GM23248 (cell line): ENCODE data around the gene USP48. TPM values are rescaled to one million over a fixed set of nuclear protein-coding genes. Genes with fewer than 3 reads are reported as not detected.

Experiments used
- DNase-seq: peaks from one replicate; pipeline ENCODE4 v3.0.0-alpha.2; 2015
- H2AFZ ChIP-seq: fragments of 200-600 bp; sonication (generic); 2 replicates; pipeline ENCODE4 v1.6.1; 2016; ENCODE audit warnings: antibody characterized with exemption
- H3F3A ChIP-seq: fragments of 200-600 bp; sonication (generic); 2 replicates; pipeline ENCODE4 v1.6.1; 2016; ENCODE audit warnings: mild to moderate bottlenecking, antibody characterized with exemption, mixed run types; ENCODE audit not compliant: insufficient read depth
- H3K27ac ChIP-seq: fragments of 200-600 bp; sonication (generic); 2 replicates; pipeline ENCODE4 v1.5.1; 2016; ENCODE audit warnings: mild to moderate bottlenecking
- H3K27me3 ChIP-seq: fragments of 200-600 bp; sonication (generic); replicated peaks from 2 replicates; pipeline ENCODE4 v1.6.1; 2016; ENCODE audit warnings: mild to moderate bottlenecking; ENCODE audit not compliant: insufficient read depth
- H3K36me3 ChIP-seq: fragments of 200-600 bp; sonication (generic); 2 replicates; pipeline ENCODE4 v1.6.1; 2016; ENCODE audit warnings: low read depth, mild to moderate bottlenecking
- H3K4me1 ChIP-seq: fragments of 200-600 bp; sonication (generic); 2 replicates; pipeline ENCODE4 v1.6.1; 2016; ENCODE audit warnings: mild to moderate bottlenecking; ENCODE audit not compliant: insufficient read depth
- H3K4me2 ChIP-seq: fragments of 200-600 bp; sonication (generic); one replicate; pipeline ENCODE4 v1.6.1; 2016; ENCODE audit warnings: mild to moderate bottlenecking; ENCODE audit not compliant: unreplicated experiment
- H3K4me3 ChIP-seq: fragments of 200-600 bp; sonication (generic); 2 replicates; pipeline ENCODE4 v1.5.1; 2016; ENCODE audit warnings: mild to moderate bottlenecking
- H3K79me2 ChIP-seq: fragments of 200-600 bp; sonication (generic); 2 replicates; pipeline ENCODE4 v1.6.1; 2016; ENCODE audit warnings: mild to moderate bottlenecking; ENCODE audit not compliant: insufficient read depth
- H3K9ac ChIP-seq: fragments of 200-600 bp; sonication (generic); 2 replicates; pipeline ENCODE4 v1.6.1; 2016; ENCODE audit warnings: mild to moderate bottlenecking
- H3K9me2 ChIP-seq: fragments of 200-600 bp; sonication (generic); 2 replicates; pipeline ENCODE4 v1.6.1; 2016; ENCODE audit warnings: mixed run types, mild to moderate bottlenecking, moderate library complexity; ENCODE audit not compliant: insufficient read depth
- H3K9me3 ChIP-seq: fragments of 200-600 bp; sonication (generic); one replicate; pipeline ENCODE4 v1.6.1; 2017; ENCODE audit warnings: low read depth
- H4K20me1 ChIP-seq: fragments of 200-600 bp; sonication (generic); 2 replicates; pipeline ENCODE4 v1.6.0; 2016; ENCODE audit not compliant: insufficient read depth
- EZH2 ChIP-seq: fragments of 200-600 bp; sonication (generic); IDR thresholded peaks from 2 replicates; pipeline ENCODE4 v1.6.1; 2018; ENCODE audit warnings: antibody characterized with exemption, mild to moderate bottlenecking; ENCODE audit not compliant: insufficient read depth, poor library complexity, severe bottlenecking
- EZH2phosphoT487 ChIP-seq: fragments of 200-600 bp; sonication (generic); IDR thresholded peaks from 2 replicates; pipeline ENCODE4 v1.6.1; 2018; ENCODE audit warnings: antibody characterized with exemption, moderate library complexity, mild to moderate bottlenecking, low read depth; ENCODE audit not compliant: insufficient read depth
- WGBS, 2 experiments: methylation state at CpG; one replicate each; pipeline ENCODE4 v1.1.6; 2015 to 2017; ENCODE audit warnings: low lambda C conversion rate in 2 of 2, low coverage in 1 of 2; ENCODE audit errors: missing lambda C conversion rate in 2 of 2; 5-methylcytosine and 5-hydroxymethylcytosine counted together
- in situ Hi-C: fragments of 300-500 bp; cut with MboI; formaldehyde crosslinking; loops from 2 replicates; pipeline ENCODE4 v1.15.0; 2020
- polyA plus RNA-seq: library from polyadenylated mRNA; unstranded; fragments of >200 nt; fragmentation: Nextera tagmentation; extraction: Ambion mirVana; gene quantifications from 2 replicates; pipeline ENCODE4 v1.2.1, GENCODE V29; 2016
- total RNA-seq: library from RNA; depleted of rRNA; stranded (reverse); fragments of >200 nt; shearing (Covaris generic); gene quantifications from 2 replicates; pipeline ENCODE4 v1.2.3, GENCODE V29; 2014

USP48 gene
- total and polyA plus RNA-seq, 2 experiments from 2014 or later = 34.3 to 60.4 TPM

DNA sequence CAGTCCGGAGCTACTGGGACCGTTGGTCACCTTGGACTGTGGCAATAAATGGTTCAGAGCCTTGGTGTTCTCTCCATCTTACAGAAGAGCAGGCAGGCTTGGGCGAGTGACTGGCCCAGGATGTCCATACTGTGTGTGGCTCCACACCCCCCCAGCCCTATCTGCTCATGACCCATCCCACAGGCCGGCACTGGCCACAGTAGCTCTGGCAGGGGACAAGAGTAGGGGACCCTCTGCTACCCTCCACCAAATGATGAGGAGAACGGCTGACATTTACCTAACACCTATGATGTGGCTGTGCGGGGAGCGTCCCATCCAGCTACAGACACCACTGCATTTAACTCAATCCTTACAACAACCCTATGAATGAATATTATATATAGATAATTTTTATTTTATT is 42.4 kb upstream of the USP48 start:
- in situ Hi-C loops = no loop called here
- 93% methylated on average over 7 of the region's 7 CpGs for WGBS, 2 experiments
- peaks cover 64% of the 10 kb centered on the region for H3K36me3 ChIP-seq

DNA sequence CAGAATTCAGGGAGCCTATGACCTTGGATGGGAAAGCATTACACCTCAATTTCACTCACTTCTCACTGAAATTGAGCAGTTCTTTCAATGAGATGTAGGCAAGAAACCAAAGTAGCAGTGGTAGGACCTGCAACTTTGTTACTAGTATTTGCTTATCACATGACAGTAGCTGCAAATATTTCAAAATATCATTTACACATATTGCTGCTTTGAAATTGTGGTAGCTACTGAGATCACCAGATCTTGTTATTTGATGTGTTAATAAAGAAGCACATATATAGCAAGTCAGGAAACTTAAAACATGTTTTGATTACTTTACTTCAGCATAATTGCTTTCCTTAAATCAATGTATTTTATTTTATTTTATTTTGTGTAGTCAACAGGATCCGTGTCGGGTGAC is 42.0 kb upstream of the USP48 start:
- H3K27ac ChIP-seq = no peak overlapping the region
- peaks cover 29% of the 10 kb centered on the region for H3F3A ChIP-seq
- no peak overlapping the region for H2AFZ ChIP-seq
- no peaks in the 10 kb centered on the region for H4K20me1 ChIP-seq
- peaks cover 5% of the 10 kb centered on the region; the same call in 1 of the 2 replicates for H3K79me2 ChIP-seq
- H3K27me3 ChIP-seq = no peaks in the 10 kb centered on the region
- in situ Hi-C loops = no loop called here
- no peaks in the 10 kb centered on the region for H3K9me3 ChIP-seq
- DNase-seq = no peak
- 100% methylated on average over 2 of the region's 2 CpGs for WGBS, 2 experiments
- no peaks in the 10 kb centered on the region for H3K9me2 ChIP-seq
- H3K4me3 ChIP-seq = no peak overlapping the region
- H3K4me2 ChIP-seq = no peak overlapping the region
- no peaks in the 10 kb centered on the region for H3K4me1 ChIP-seq
- no peak overlapping the region for H3K9ac ChIP-seq
- peaks cover 65% of the 10 kb centered on the region for H3K36me3 ChIP-seq
- no peak for TF ChIP-seq EZH2phosphoT487
- no peak for TF ChIP-seq EZH2

More for the DNA sequence above, 42.4 kb upstream of the USP48 start:
- no peak overlapping the region for H3K9ac ChIP-seq
- peaks cover 27% of the 10 kb centered on the region for H3F3A ChIP-seq
- no peaks in the 10 kb centered on the region for H3K9me3 ChIP-seq
- H2AFZ ChIP-seq = no peak overlapping the region
- no peak overlapping the region for H3K4me3 ChIP-seq
- H3K9me2 ChIP-seq = no peaks in the 10 kb centered on the region
- DNase-seq = no peak
- peaks cover 5% of the 10 kb centered on the region; the same call in 1 of the 2 replicates for H3K79me2 ChIP-seq
- TF ChIP-seq EZH2 (no peak), EZH2phosphoT487 (no peak)
- H3K27ac ChIP-seq = no peak overlapping the region
- no peaks in the 10 kb centered on the region for H3K27me3 ChIP-seq
- no peaks in the 10 kb centered on the region for H3K4me1 ChIP-seq
- H3K4me2 ChIP-seq = no peak overlapping the region
- no peaks in the 10 kb centered on the region for H4K20me1 ChIP-seq

DNA sequence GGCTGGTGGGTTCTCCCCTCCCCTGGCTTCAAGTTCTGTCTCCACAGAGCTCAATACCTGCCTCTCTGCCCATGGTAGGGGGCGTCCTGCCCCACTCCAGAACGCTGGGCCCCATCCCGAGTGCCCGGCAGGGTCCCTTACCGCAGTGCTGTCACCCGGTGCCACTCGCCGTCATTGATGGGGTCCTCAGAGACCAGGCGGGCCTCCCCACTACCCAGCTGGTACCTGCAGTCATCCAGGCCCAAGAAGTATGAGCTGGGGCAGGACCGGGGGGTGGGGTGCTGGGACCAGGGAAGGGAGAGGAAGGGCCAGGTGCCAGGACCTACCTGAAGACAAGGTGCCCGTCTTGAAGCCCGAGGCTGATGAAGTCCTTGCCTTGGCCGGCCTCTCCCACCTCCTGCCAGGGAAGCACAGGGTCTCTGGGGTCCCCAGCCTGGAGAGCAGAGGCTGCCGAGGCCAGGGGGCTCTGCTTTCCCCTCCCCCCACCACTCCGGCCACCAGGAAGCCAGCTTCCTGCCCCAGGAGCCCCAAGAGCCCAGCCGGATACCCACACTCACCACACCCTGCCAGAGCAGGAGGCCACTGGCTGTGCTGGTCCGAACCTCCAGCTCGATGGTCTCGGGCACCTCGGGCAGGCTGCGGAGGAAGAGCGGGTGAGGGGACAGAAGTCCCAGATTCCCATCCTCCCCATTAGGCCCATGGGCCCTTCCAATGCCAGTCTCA is 41.2 kb upstream of the USP48 start:
- Histone ChIP-seq H3K9ac (no peak overlapping the region), H4K20me1 (no peaks in the 10 kb centered on the region), H3K4me2 (no peak overlapping the region), H3K27ac (no peak overlapping the region), H3K4me1 (no peaks in the 10 kb centered on the region), H3K9me2 (no peaks in the 10 kb centered on the region), H2AFZ (no peak overlapping the region), H3K36me3 (peaks cover 64% of the 10 kb centered on the region), H3F3A (peaks cover 34% of the 10 kb centered on the region), H3K9me3 (no peaks in the 10 kb centered on the region), H3K4me3 (no peak overlapping the region), H3K79me2 (peaks cover 5% of the 10 kb centered on the region; the same call in 1 of the 2 replicates), H3K27me3 (no peaks in the 10 kb centered on the region)
- 95% methylated on average over 21 of the region's 22 CpGs for WGBS, 2 experiments
- DNase-seq = no peak
- TF ChIP-seq EZH2 (no peak), EZH2phosphoT487 (no peak)
- in situ Hi-C loops = no loop called here

DNA sequence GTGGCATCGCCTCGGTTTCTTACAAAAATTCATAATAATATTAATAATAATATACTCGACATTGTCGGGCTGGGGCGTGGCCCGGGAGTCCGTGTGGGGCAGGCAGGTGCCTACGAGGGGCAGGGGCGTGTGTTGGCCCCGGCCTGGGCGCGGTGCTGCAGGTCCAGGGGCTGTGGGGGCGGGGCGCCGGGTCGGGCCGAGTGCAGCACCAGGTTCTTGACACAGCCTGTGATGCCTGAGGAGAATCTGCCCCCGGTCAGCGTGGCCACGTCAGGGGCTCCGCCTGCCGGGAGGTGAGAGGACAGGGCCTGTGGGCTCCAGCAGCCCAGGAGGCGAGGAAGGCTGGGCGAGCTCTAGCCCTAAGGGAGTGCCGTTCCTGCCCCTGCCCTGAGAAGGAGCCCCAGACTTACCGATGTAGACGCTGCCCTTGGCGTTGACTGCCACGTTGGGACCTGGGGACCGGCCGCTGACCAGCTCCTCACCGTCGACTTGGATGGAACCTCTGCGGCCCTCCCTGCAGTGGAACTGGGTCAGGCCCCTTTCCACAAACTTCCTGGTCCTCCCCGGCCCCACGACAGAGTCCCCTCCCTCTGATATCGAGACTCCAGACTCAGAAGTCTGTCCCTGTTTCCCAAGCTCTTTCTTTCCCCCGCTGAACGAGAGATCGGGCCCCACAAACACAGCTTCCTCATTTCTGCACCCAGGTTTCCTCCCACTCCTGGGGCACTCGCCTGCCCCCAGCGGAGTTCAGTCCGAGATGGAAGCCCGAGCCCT is 40.4 kb upstream of the USP48 start:
- H3K79me2 ChIP-seq = peaks cover 5% of the 10 kb centered on the region; the same call in 1 of the 2 replicates
- WGBS, 2 experiments = 91 to 93% methylated on average over 30 to 44 of the region's 44 CpGs
- H3K4me2 ChIP-seq = no peak overlapping the region
- peaks cover 63% of the 10 kb centered on the region for H3K36me3 ChIP-seq
- peaks cover 39% of the 10 kb centered on the region for H3F3A ChIP-seq
- TF ChIP-seq EZH2phosphoT487 = no peak
- no peak for TF ChIP-seq EZH2
- H3K27ac ChIP-seq = no peak overlapping the region
- H3K4me1 ChIP-seq = no peaks in the 10 kb centered on the region
- no peak overlapping the region for H2AFZ ChIP-seq
- H3K9ac ChIP-seq = no peak overlapping the region
- in situ Hi-C loops = no loop called here
- H3K9me2 ChIP-seq = no peaks in the 10 kb centered on the region
- H3K9me3 ChIP-seq = no peaks in the 10 kb centered on the region
- H3K27me3 ChIP-seq = no peaks in the 10 kb centered on the region
- H4K20me1 ChIP-seq = no peaks in the 10 kb centered on the region
- DNase-seq = no peak
- no peak overlapping the region for H3K4me3 ChIP-seq
